Measurements from ENCODE around the gene TMED9. TPM values are rescaled to one million over a fixed set of nuclear protein-coding genes. Genes with fewer than 3 reads are reported as not detected.
"Not testable (repeated sequence)": the region's sequence is repeated elsewhere in the genome, so short reads cannot be mapped to it uniquely, and the experiment has no call there.

Gene TMED9
- total RNA-seq, 2 donors from 2014 or later, result 82.2 to 155 TPM

DNA sequence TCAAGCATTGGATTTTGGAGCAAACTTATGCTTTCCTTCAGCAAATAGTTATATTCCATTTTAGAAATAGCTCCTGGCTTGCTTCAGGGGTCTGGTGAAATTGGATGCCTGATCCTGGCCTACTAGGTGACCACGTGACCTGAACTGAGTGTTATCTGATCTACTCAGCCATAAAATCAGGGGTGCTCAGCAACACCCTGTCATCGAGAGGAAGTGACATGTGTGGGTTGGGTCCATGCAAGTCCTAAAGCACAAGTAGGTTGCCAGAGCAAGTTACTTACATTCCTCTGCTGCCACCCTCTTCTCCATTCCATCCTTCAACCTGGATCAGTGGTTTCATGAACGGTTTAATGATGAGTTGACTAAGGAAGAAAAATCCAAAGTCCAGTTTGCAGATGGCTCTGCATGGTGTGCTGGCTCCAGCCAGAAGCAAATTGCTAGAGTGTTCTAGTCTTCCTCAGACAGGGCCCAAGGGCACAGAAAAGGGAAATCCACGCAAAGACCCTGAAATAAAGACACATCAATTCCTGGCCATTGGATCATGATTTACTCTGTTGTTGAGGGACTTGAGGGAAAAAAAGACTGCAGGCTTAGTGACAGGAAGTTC is 34.9 kb upstream of the TMED9 start:
- TF ChIP-seq POLR2A (IDR thresholded peaks at IDR 0.05), result no peak
- TF ChIP-seq, protein P1, sequence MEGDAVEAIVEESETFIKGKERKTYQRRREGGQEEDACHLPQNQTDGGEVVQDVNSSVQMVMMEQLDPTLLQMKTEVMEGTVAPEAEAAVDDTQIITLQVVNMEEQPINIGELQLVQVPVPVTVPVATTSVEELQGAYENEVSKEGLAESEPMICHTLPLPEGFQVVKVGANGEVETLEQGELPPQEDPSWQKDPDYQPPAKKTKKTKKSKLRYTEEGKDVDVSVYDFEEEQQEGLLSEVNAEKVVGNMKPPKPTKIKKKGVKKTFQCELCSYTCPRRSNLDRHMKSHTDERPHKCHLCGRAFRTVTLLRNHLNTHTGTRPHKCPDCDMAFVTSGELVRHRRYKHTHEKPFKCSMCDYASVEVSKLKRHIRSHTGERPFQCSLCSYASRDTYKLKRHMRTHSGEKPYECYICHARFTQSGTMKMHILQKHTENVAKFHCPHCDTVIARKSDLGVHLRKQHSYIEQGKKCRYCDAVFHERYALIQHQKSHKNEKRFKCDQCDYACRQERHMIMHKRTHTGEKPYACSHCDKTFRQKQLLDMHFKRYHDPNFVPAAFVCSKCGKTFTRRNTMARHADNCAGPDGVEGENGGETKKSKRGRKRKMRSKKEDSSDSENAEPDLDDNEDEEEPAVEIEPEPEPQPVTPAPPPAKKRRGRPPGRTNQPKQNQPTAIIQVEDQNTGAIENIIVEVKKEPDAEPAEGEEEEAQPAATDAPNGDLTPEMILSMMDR (IDR thresholded peaks at IDR 0.05), result no peak
- Histone ChIP-seq H3K4me1 (peaks cover 24% of the 10 kb centered on the region), H3K27ac (no peak overlapping the region), H3K4me3 (no peak overlapping the region), H3K27me3 (no peaks in the 10 kb centered on the region), H3K9me3 (no peaks in the 10 kb centered on the region), H3K36me3 (replicated peaks in 1 of 2; ENCODE audit: insufficient read depth in 1 of 2, low read depth in 2 of 2) (no peaks in the 10 kb centered on the region)
- ATAC-seq (no peak), DNase-seq (no peak)
- WGBS, 2 donors, result 68 to 83% methylated on average over 4 of the region's 4 CpGs
- intact Hi-C loops (cut with DNase I), result loop anchor here (5.0 kb wide), 1 partner anchor 40 kb away; no protein-coding TSS in a partner anchor

DNA sequence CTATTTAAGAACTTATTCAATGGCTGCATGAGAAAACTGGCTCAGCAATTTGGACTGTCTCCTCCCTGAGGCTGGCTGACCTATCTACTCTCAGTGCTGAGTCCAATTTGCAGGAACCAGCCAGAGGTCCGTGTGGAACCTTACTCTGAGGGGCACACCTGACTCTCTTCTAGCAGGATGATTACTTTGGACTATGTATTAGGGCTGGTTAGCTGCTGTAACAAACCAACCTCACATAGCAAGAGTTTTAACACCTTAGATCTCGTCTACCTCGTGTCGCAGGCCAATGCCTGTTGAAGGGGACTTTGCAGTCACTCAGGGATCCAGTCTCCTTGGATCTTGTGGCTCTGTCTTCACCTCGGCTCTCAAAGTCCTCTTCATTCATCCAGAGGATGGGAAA is 34.2 kb upstream of the TMED9 start:
- no peak for DNase-seq
- H3K36me3 ChIP-seq (replicated peaks in 1 of 2; ENCODE audit: insufficient read depth in 1 of 2, low read depth in 2 of 2), result no peaks in the 10 kb centered on the region
- no peak for ATAC-seq
- H3K27me3 ChIP-seq, result no peaks in the 10 kb centered on the region
- intact Hi-C loops (cut with DNase I), result loop anchor here (5.0 kb wide), 1 partner anchor 40 kb away; no protein-coding TSS in a partner anchor
- no peak overlapping the region for H3K4me3 ChIP-seq
- H3K27ac ChIP-seq, result no peak overlapping the region
- TF ChIP-seq, protein P1 (IDR thresholded peaks at IDR 0.05), result no peak
- no peak for TF ChIP-seq POLR2A (IDR thresholded peaks at IDR 0.05)
- H3K9me3 ChIP-seq, result no peaks in the 10 kb centered on the region
- H3K4me1 ChIP-seq, result peaks cover 18% of the 10 kb centered on the region
- 83 to 88% methylated on average over 5 of the region's 5 CpGs for WGBS, 2 donors

DNA sequence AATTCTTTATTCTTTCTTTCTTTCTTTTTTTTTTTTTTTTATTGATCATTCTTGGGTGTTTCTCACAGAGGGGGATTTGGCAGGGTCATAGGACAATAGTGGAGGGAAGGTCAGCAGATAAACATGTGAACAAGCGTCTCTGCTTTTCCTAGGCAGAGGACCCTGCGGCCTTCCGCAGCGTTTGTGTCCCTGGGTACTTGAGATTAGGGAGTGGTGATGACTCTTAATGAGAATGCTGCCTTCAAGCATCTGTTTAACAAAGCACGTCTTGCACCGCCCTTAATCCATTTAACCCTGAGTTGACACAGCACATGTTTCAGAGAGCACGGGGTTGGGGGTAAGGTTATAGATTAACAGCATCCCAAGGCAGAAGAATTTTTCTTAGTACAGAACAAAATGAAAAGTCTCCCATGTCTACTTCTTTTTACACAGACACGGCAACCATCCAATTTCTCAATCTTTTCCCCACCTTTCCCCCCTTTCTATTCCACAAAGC is 32.5 kb upstream of the TMED9 start:
- not testable (repeated sequence) for H3K9me3 ChIP-seq; H3K27me3 ChIP-seq; H3K36me3 ChIP-seq (replicated peaks in 1 of 2; ENCODE audit: insufficient read depth in 1 of 2, low read depth in 2 of 2); ATAC-seq; DNase-seq; H3K4me3 ChIP-seq; H3K27ac ChIP-seq
- peaks cover 10% of the 10 kb centered on the region for H3K4me1 ChIP-seq
- intact Hi-C loops (cut with DNase I), result loop anchor here (5.0 kb wide), 1 partner anchor 38 kb away; no protein-coding TSS in a partner anchor
- WGBS, 2 donors, result 37 to 54% methylated on average over 8 of the region's 8 CpGs

DNA sequence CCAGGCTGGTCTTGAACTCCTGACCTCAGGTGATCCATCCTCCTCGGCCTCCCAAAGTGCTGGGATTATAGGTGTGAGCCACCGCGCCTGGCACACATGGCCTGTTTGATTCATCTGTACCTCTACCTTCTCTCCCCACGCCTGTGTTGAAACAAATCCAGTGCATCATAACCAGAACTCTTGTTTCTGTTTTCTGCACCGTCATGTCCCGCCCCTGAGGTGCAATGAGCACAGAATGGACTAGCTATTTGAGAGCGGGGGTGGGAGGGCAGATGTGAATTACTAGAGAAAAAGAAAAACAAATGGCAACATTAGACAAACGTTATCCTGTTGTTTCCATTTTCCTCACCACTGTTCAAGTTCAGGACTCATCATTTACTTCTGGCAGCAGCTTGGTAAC is 27.0 kb upstream of the TMED9 start:
- Histone ChIP-seq H3K4me1 (no peaks in the 10 kb centered on the region), H3K9me3 (no peaks in the 10 kb centered on the region), H3K27me3 (no peaks in the 10 kb centered on the region), H3K36me3 (replicated peaks in 1 of 2; ENCODE audit: insufficient read depth in 1 of 2, low read depth in 2 of 2) (no peaks in the 10 kb centered on the region), H3K4me3 (no peak overlapping the region), H3K27ac (no peak overlapping the region)
- intact Hi-C loops (cut with DNase I), result no loop called here
- 78 to 79% methylated on average over 8 of the region's 8 CpGs for WGBS, 2 donors
- TF ChIP-seq POLR2A (IDR thresholded peaks at IDR 0.05), result no peak
- TF ChIP-seq, protein P1 (IDR thresholded peaks at IDR 0.05), result no peak
- DNase-seq (no peak), ATAC-seq (no peak)

DNA sequence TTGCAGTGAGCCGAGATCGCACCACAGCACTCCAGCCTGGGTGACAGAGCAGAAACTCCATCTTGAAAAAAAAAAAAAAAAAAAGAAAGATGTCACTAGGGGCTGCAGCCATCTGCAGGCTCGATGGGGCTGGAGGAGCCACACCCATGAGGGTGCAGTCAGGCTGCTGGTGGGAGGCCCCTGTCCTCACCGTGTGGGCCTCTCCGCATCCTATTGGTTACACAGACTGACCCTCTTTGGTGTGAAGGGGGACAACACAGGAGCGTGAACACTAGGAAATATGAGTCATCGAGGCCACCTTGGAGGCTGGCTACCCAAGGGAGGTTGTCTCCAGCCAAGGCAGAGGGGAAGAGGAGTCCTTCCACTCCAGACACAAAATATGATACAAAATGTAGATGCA is 23.7 kb upstream of the TMED9 start:
- no peak overlapping the region for H3K27ac ChIP-seq
- DNase-seq (no peak), ATAC-seq (no peak)
- no peaks in the 10 kb centered on the region for H3K27me3 ChIP-seq
- TF ChIP-seq, protein P1 (IDR thresholded peaks at IDR 0.05), result no peak
- TF ChIP-seq POLR2A (IDR thresholded peaks at IDR 0.05), result no peak
- WGBS, 2 donors, result 82 to 83% methylated on average over 7 of the region's 7 CpGs
- no peaks in the 10 kb centered on the region for H3K9me3 ChIP-seq
- H3K4me1 ChIP-seq, result no peaks in the 10 kb centered on the region
- no peak overlapping the region for H3K4me3 ChIP-seq
- intact Hi-C loops (cut with DNase I), result no loop called here
- no peaks in the 10 kb centered on the region for H3K36me3 ChIP-seq (replicated peaks in 1 of 2; ENCODE audit: insufficient read depth in 1 of 2, low read depth in 2 of 2)
